DND-41 (cell line): ENCODE results near the gene MAP3K9.

Experiments
- ATAC-seq: fragments of 200-7000 bp; cut with Tn5 transposase; 3 replicates; pipeline ENCODE4 v1.9.1; 2021; ENCODE audit warnings: low read depth; ENCODE audit not compliant: insufficient read depth
- DNase-seq: peaks from one replicate; pipeline ENCODE4 v3.0.0-alpha.2; 2020
- H2AFZ ChIP-seq: 2 replicates; pipeline ENCODE4 v1.6.0; 2012; ENCODE audit warnings: low read depth, low read length
- H3K27ac ChIP-seq: 2 replicates; pipeline ENCODE4 v1.5.1; 2012; ENCODE audit warnings: low read length, inconsistent platforms
- H3K27me3 ChIP-seq: fragments of 200-600 bp; sonication (generic); 2 replicates; pipeline ENCODE4 v1.6.0; 2012; ENCODE audit warnings: low read length, mild to moderate bottlenecking, inconsistent platforms; ENCODE audit not compliant: insufficient read depth, poor library complexity
- H3K36me3 ChIP-seq: 2 replicates; pipeline ENCODE4 v1.5.1; 2012; ENCODE audit warnings: low read length, inconsistent platforms; ENCODE audit not compliant: insufficient read depth
- H3K4me1 ChIP-seq: 2 replicates; pipeline ENCODE4 v1.5.1; 2012; ENCODE audit warnings: mild to moderate bottlenecking, low read length; ENCODE audit not compliant: insufficient read depth
- H3K4me2 ChIP-seq: 2 replicates; pipeline ENCODE4 v1.6.0; 2012; ENCODE audit warnings: mild to moderate bottlenecking, moderate library complexity, low read length, inconsistent platforms; ENCODE audit not compliant: insufficient read depth
- H3K4me3 ChIP-seq, 2 experiments: fragments of 200-600 bp in 1 of 2; shearing (Covaris generic) in 1 of 2; 2 replicates each; pipeline ENCODE4 v1.5.1; 2012 to 2016; ENCODE audit warnings: inconsistent platforms in 2 of 2, low read length in 2 of 2, mild to moderate bottlenecking in 2 of 2, low read depth in 1 of 2, moderate library complexity in 1 of 2
- H3K79me2 ChIP-seq: 2 replicates; pipeline ENCODE4 v1.6.0; 2012; ENCODE audit warnings: low read length, inconsistent platforms; ENCODE audit not compliant: insufficient read depth
- H3K9ac ChIP-seq: 2 replicates; pipeline ENCODE4 v1.6.0; 2012; ENCODE audit warnings: low read depth, mild to moderate bottlenecking, inconsistent platforms, low read length, moderate library complexity
- H3K9me3 ChIP-seq: 2 replicates; pipeline ENCODE4 v1.5.1; 2012; ENCODE audit warnings: low read length, moderate library complexity, mild to moderate bottlenecking, inconsistent platforms; ENCODE audit not compliant: insufficient read depth, severe bottlenecking
- H4K20me1 ChIP-seq: 2 replicates; pipeline ENCODE4 v1.6.0; 2012; ENCODE audit warnings: low read length; ENCODE audit not compliant: insufficient read depth
- CTCF ChIP-seq: IDR thresholded peaks from 2 replicates; pipeline ENCODE4 v1.5.1; 2012; ENCODE audit warnings: borderline replicate concordance, low read length, moderate library complexity, mild to moderate bottlenecking; ENCODE audit not compliant: poor library complexity, severe bottlenecking; ENCODE audit errors: extremely low read depth
- EZH2 ChIP-seq: IDR thresholded peaks from 3 replicates; pipeline ENCODE4 v1.6.1; 2012; ENCODE audit warnings: borderline replicate concordance, low read depth, mild to moderate bottlenecking, moderate library complexity, low read length, inconsistent platforms; ENCODE audit not compliant: severe bottlenecking

The MAP3K9 gene

DNA sequence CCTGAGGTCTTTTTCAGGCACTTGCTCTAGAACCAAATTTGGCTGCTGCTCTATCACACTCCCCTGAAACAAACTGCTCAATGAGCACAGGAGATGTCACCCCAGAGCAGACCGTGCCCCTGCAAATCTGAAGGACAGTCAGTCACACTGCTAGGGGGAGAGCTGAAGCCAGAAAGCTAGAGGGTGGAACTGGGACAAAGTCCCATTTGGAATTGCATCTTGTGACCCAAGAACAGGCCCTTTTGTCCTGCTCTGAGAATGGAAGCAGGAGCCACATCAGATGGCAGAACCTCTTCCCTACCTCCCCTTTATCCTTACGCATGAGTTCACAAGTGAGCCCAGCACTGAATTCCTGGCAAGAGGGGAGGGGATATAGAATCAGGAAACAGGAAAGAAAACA lies 64.7 kb downstream of the MAP3K9 start:
- Histone ChIP-seq H3K36me3 (peaks cover 38% of the 10 kb centered on the region), H3K4me1 (no peaks in the 10 kb centered on the region), H3K27me3 (no peaks in the 10 kb centered on the region), H3K9me3 (no peaks in the 10 kb centered on the region), H3K9ac (no peak overlapping the region), H3K4me2 (no peak overlapping the region), H3K4me3 (no peak overlapping the region), H3K79me2 (no peaks in the 10 kb centered on the region), H2AFZ (no peak overlapping the region), H3K27ac (no peak overlapping the region), H4K20me1 (no peaks in the 10 kb centered on the region)
- ATAC-seq (no peak), DNase-seq (no peak)
- no peak for TF ChIP-seq EZH2
- no peak for TF ChIP-seq CTCF

DNA sequence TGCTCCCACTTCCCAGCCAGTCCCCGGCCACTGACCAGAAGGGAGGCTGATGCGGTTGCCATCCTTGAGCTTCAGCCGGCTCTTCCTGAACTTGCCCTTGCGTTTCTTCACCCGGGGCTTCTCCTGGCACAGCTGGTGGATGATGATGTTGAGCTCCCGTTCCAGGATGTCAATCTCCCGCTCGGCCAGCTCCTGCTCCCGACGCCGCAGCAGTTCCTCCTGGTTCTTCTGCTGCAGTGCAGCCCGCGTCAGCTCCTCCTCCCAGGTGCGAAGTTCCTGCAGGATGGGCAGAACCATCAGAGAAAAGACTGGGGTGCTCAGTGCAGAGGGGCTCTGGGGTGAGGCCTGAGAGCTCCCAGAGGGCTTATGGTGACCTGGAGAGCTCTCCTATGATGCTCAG lies 67.0 kb downstream of the MAP3K9 start:
- DNase-seq (no peak), ATAC-seq (no peak)
- no peaks in the 10 kb centered on the region for H3K27me3 ChIP-seq
- no peaks in the 10 kb centered on the region for H3K9me3 ChIP-seq
- no peak overlapping the region for H3K4me3 ChIP-seq
- H3K36me3 ChIP-seq, result peaks cover 42% of the 10 kb centered on the region
- H3K9ac ChIP-seq, result no peak overlapping the region
- H3K79me2 ChIP-seq, result no peaks in the 10 kb centered on the region
- H2AFZ ChIP-seq, result no peak overlapping the region
- no peaks in the 10 kb centered on the region for H4K20me1 ChIP-seq
- no peak for TF ChIP-seq EZH2
- TF ChIP-seq CTCF, result no peak
- H3K27ac ChIP-seq, result no peak overlapping the region
- H3K4me2 ChIP-seq, result no peak overlapping the region
- H3K4me1 ChIP-seq, result no peaks in the 10 kb centered on the region

DNA sequence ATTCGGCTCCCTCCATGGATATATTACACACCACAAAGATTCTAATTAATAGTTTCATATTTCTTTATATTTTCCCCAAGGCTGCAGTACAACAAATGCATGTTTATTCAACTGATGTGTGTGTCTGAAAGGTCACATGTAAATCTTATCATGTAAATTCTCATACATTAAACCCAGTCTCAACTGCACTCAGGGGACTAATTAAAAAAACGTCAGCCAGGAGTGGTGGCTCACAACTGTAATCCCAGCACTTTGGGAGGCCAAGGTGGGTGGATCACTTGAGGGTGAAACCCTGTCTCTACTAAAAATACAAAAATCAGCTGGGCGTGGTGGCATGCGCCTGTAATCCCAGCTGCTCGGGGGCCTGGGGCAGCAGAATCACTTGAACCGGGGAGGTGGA lies 67.8 kb downstream of the MAP3K9 start:
- peaks cover 44% of the 10 kb centered on the region for H3K36me3 ChIP-seq
- no peak for TF ChIP-seq CTCF
- TF ChIP-seq EZH2, result no peak
- DNase-seq, result no peak

GRCh38 chr14:70735043-70735442 lies 74.3 kb downstream of the MAP3K9 start:
- Histone ChIP-seq H3K79me2 (no peaks in the 10 kb centered on the region), H3K27ac (no peak overlapping the region), H2AFZ (no peak overlapping the region), H3K4me2 (no peak overlapping the region), H4K20me1 (no peaks in the 10 kb centered on the region), H3K4me3 (no peak overlapping the region), H3K27me3 (no peaks in the 10 kb centered on the region), H3K36me3 (peaks cover 59% of the 10 kb centered on the region), H3K9ac (no peak overlapping the region), H3K9me3 (no peaks in the 10 kb centered on the region), H3K4me1 (no peaks in the 10 kb centered on the region)
- DNase-seq (no peak), ATAC-seq (no peak)
- no peak for TF ChIP-seq EZH2

More for the DNA sequence above, 67.8 kb downstream of the MAP3K9 start:
- Histone ChIP-seq H3K79me2 (no peaks in the 10 kb centered on the region), H3K4me2 (no peak overlapping the region), H3K27me3 (no peaks in the 10 kb centered on the region), H3K9me3 (no peaks in the 10 kb centered on the region), H3K27ac (no peak overlapping the region), H3K9ac (no peak overlapping the region), H2AFZ (no peak overlapping the region), H4K20me1 (no peaks in the 10 kb centered on the region), H3K4me1 (no peaks in the 10 kb centered on the region), H3K4me3 (no peak overlapping the region)
- ATAC-seq, result no peak
